B cell (primary cell): ENCODE measurements around the gene SKA1. TPM values are rescaled to one million over a fixed set of nuclear protein-coding genes. Genes with fewer than 3 reads are reported as not detected.

Experiments used
- ATAC-seq: fragments of 200-7000 bp; cut with Tn5 transposase; one replicate; pipeline ENCODE4 v1.10.0; 2021; ENCODE audit warnings: low read depth, mild to moderate bottlenecking, moderate number of reproducible peaks, moderate library complexity
- CTCF ChIA-PET: fragments of 350-600 bp; sonication (Branson Sonifier 250); formaldehyde crosslinking; loops from one replicate; lab custom pipeline; 2021; ENCODE audit warnings: antibody characterized with exemption, inconsistent platforms; lab: Charles Lee
- POLR2A ChIA-PET: fragments of 350-600 bp; sonication (Branson Sonifier 250); formaldehyde crosslinking; loops from one replicate; lab custom pipeline; 2021; ENCODE audit warnings: antibody characterized with exemption; lab: Charles Lee
- DNase-seq: peaks from one replicate; pipeline ENCODE4 v3.0.0; 2013
- H2AFZ ChIP-seq: 2 replicates; pipeline ENCODE4 v1.6.1; 2012; ENCODE audit warnings: mild to moderate bottlenecking, low read depth, low read length; ENCODE audit not compliant: insufficient read depth, poor library complexity, severe bottlenecking
- H3K27ac ChIP-seq, 2 donors: 1 replicate in 1 of 2; 2 replicates in 1 of 2; pipeline ENCODE4 v1.5.1; 2012 to 2013; ENCODE audit warnings: low read length in 2 of 2, mild to moderate bottlenecking in 2 of 2, moderate library complexity in 1 of 2
- H3K27me3 ChIP-seq, 4 experiments: fragments of 200-600 bp in 1 of 4; sonication (generic) in 1 of 4; replicated peaks in 1 of 4; 1 replicate in 2 of 4; 2 replicates in 2 of 4; pipeline versions ENCODE4 v1.6.1 to v1.7.0; 2013 to 2016; ENCODE audit warnings: low read length in 3 of 4, mild to moderate bottlenecking in 2 of 4, mixed read lengths in 1 of 4, moderate library complexity in 1 of 4; ENCODE audit not compliant: insufficient read depth in 4 of 4, control insufficient read depth in 3 of 4; ENCODE audit errors: control extremely low read depth in 1 of 4
- H3K36me3 ChIP-seq, 2 experiments: replicated peaks in 1 of 2; 1 replicate in 1 of 2; 2 replicates in 1 of 2; pipeline versions ENCODE4 v1.6.1 to v1.7.1; 2013; ENCODE audit warnings: low read length in 1 of 2; ENCODE audit not compliant: insufficient read depth in 2 of 2, control insufficient read depth in 1 of 2; ENCODE audit errors: control extremely low read depth in 1 of 2, extremely low read depth in 1 of 2
- H3K4me1 ChIP-seq, 2 donors: fragments of 200-600 bp in 1 of 2; sonication (generic) in 1 of 2; 1 replicate in 1 of 2; 2 replicates in 1 of 2; pipeline versions ENCODE4 v1.5.1 to v1.6.1; 2013 to 2017; ENCODE audit warnings: low read length in 2 of 2; ENCODE audit not compliant: control insufficient read depth in 2 of 2, insufficient read depth in 2 of 2
- H3K4me2 ChIP-seq: replicated peaks from 2 replicates; pipeline ENCODE3; 2012; ENCODE audit warnings: mild to moderate bottlenecking, low read depth, low read length; ENCODE audit not compliant: poor library complexity, severe bottlenecking
- H3K4me3 ChIP-seq, 5 experiments: fragments of 200-600 bp in 1 of 5; sonication (generic) in 1 of 5; 1 replicate in 3 of 5; 2 replicates in 2 of 5; pipeline versions ENCODE4 v1.5.1 to v1.7.0; 2011 to 2016; ENCODE audit warnings: low read length in 4 of 5, mild to moderate bottlenecking in 4 of 5, low read depth in 2 of 5, control low read depth in 1 of 5, moderate library complexity in 1 of 5; ENCODE audit not compliant: insufficient read depth in 1 of 5; ENCODE audit errors: control extremely low read depth in 1 of 5, extremely low read depth in 1 of 5
- H3K79me2 ChIP-seq: fragments of 200-600 bp; sonication (generic); one replicate; pipeline ENCODE4 v1.6.0; 2016; ENCODE audit warnings: low read length; ENCODE audit not compliant: control insufficient read depth, insufficient read depth
- H3K9ac ChIP-seq: fragments of 200-600 bp; sonication (generic); 2 replicates; pipeline ENCODE4 v1.6.1; 2017; ENCODE audit warnings: mild to moderate bottlenecking, low read length, moderate library complexity
- H3K9me3 ChIP-seq, 3 donors: one replicate each; pipeline versions ENCODE4 v1.6.1 to v1.7.1; 2013; ENCODE audit warnings: low read length in 2 of 3; ENCODE audit not compliant: control insufficient read depth in 2 of 3, insufficient read depth in 1 of 3; ENCODE audit errors: control extremely low read depth in 1 of 3
- H4K20me1 ChIP-seq: 2 replicates; pipeline ENCODE4 v1.6.0; 2012; ENCODE audit warnings: mild to moderate bottlenecking, low read length; ENCODE audit not compliant: insufficient read depth, control insufficient read depth, poor library complexity, severe bottlenecking
- H3K27ac Mint-ChIP-seq: one replicate; pipeline ENCODE4 v1.8.0; 2021; ENCODE audit warnings: mixed read lengths
- H3K27me3 Mint-ChIP-seq: one replicate; pipeline ENCODE4 v1.8.0; 2021; ENCODE audit warnings: mixed read lengths
- H3K4me1 Mint-ChIP-seq: one replicate; pipeline ENCODE4 v1.8.0; 2021; ENCODE audit warnings: mixed read lengths
- H3K4me3 Mint-ChIP-seq: one replicate; pipeline ENCODE4 v1.8.0; 2021; ENCODE audit warnings: mixed read lengths
- H3K9me3 Mint-ChIP-seq: one replicate; pipeline ENCODE4 v1.8.0; 2022; ENCODE audit warnings: mixed read lengths; ENCODE audit not compliant: insufficient read depth
- CTCF ChIP-seq: fragments of 200-600 bp; IDR thresholded peaks from one replicate; pipeline ENCODE4 v1.8.0; 2022; ENCODE audit warnings: antibody characterized with exemption, mild to moderate bottlenecking
- EZH2 ChIP-seq: IDR thresholded peaks from 2 replicates; pipeline ENCODE4 v1.6.1; 2012; ENCODE audit warnings: borderline replicate concordance, low read depth, mild to moderate bottlenecking, moderate library complexity, low read length; ENCODE audit not compliant: insufficient read depth, poor library complexity, severe bottlenecking
- WGBS: methylation state at CpG from one replicate; pipeline ENCODE4 v1.1.5; 2013; ENCODE audit warnings: missing lambda C conversion rate; ENCODE audit not compliant: insufficient coverage; 5-methylcytosine and 5-hydroxymethylcytosine counted together
- intact Hi-C: fragments of 100-400 bp; cut with micrococcal nuclease; formaldehyde crosslinking; loops from one replicate; pipeline ENCODE4 v1.10.0; 2022
- polyA plus RNA-seq: library from polyadenylated mRNA; depleted of rRNA; stranded (reverse); fragments of >200 nt; gene quantifications from 2 replicates; pipeline ENCODE4 v1.2.3, GENCODE V29; 2012
- total RNA-seq, 2 donors: library from RNA; stranded (reverse); fragments of 120-200 nt in 1 of 2; gene quantifications; 1 replicate in 1 of 2; 2 replicates in 1 of 2; pipeline versions ENCODE4 v1.2.3 to v1.2.4, GENCODE V29; 2013 to 2022

Gene SKA1
- total and polyA plus RNA-seq, 2 donors (not counting 1 experiment from before 2014, with no cell fraction given) = 0.28 to 0.52 TPM

- Mint-ChIP-seq H3K4me3 (no peak overlapping the region), H3K9me3 (peaks cover 6% of the 10 kb centered on the region), H3K27me3 (peaks cover 27% of the 10 kb centered on the region), H3K27ac (no peak overlapping the region), H3K4me1 (peaks cover 15% of the 10 kb centered on the region)
- POLR2A ChIA-PET = no interaction called here
- Histone ChIP-seq H4K20me1 (no peaks in the 10 kb centered on the region), H3K79me2 (no peaks in the 10 kb centered on the region), H3K9ac (no peak overlapping the region), H3K27me3 (peaks cover 0 to 7% (median 3%) of the 10 kb centered on the region in 4 experiments), H3K27ac (no peak overlapping the region), H3K4me3 (no peak overlapping the region), H2AFZ (peak overlapping the region; percentile 10), H3K9me3 (peaks cover 2 to 14% (median 7%) of the 10 kb centered on the region in 3 donors), H3K4me1 (peaks cover 5 to 16% of the 10 kb centered on the region in 2 donors), H3K36me3 (no peaks in the 10 kb centered on the region), H3K4me2 (no peak overlapping the region)
- 89% methylated on average over 4 of the region's 5 CpGs for WGBS
- ATAC-seq (no peak), DNase-seq (no peak)
- no peak for TF ChIP-seq CTCF
- TF ChIP-seq EZH2 = no peak
- intact Hi-C loops = loop anchor here (5.0 to 10.0 kb wide), 2 partner anchors 822 to 880 kb away; partner anchors contain the start of genes MEX3C and RPL17
- CTCF ChIA-PET = interaction anchor here (2.0 to 2.6 kb wide), 2 partner anchors 16 kb away, joined by 7 to 22 read pairs; no protein-coding TSS in a partner anchor
Observed at GRCh38 chr18:50372743-50373142, 2.1 kb upstream of the SKA1 start.

GRCh38 chr18:50373561-50374219 lies 1.2 kb upstream of the SKA1 start:
- peaks cover 19% of the 10 kb centered on the region for H3K27me3 Mint-ChIP-seq
- ATAC-seq = no peak
- Histone ChIP-seq H3K9ac (no peak overlapping the region), H3K4me2 (no peak overlapping the region), H3K9me3 (peaks cover 2 to 14% (median 7%) of the 10 kb centered on the region in 3 donors), H3K27me3 (peaks cover 0 to 7% (median 3%) of the 10 kb centered on the region in 4 experiments), H3K4me3 (no peak overlapping the region), H2AFZ (no peak overlapping the region), H3K4me1 (peaks cover 5 to 16% of the 10 kb centered on the region in 2 donors), H3K79me2 (no peaks in the 10 kb centered on the region), H3K36me3 (no peaks in the 10 kb centered on the region), H3K27ac (no peak overlapping the region), H4K20me1 (no peaks in the 10 kb centered on the region)
- peak overlapping the region; percentile 85 for H3K4me3 Mint-ChIP-seq
- intact Hi-C loops = loop anchor here (1.0 to 10.0 kb wide), 6 partner anchors 16 to 881 kb away; partner anchors contain the start of genes CFAP53, CXXC1, MBD1 and MEX3C
- TF ChIP-seq CTCF = no peak
- TF ChIP-seq EZH2 = no peak
- WGBS = 96% methylated on average over 4 of the region's 7 CpGs
- H3K27ac Mint-ChIP-seq = no peak overlapping the region
- peaks cover 15% of the 10 kb centered on the region for H3K4me1 Mint-ChIP-seq
- ChIA-PET CTCF (interaction anchor here (1.5 to 2.6 kb wide), 2 partner anchors 17 to 107 kb away, joined by 5 to 22 read pairs; partner anchors contain the start of gene CFAP53), POLR2A (no interaction called here)
- H3K9me3 Mint-ChIP-seq = peaks cover 6% of the 10 kb centered on the region
- DNase-seq = no peak
